Endothelial cell of umbilical vein (primary cell): ENCODE results near the gene DUSP2.

Experiments
- CTCF ChIP-seq, 2 donors: IDR thresholded peaks; 1 replicate in 1 of 2; 2 replicates in 1 of 2; pipeline ENCODE4 v1.5.1; 2011; ENCODE audit warnings: low read length in 2 of 2, mild to moderate bottlenecking in 2 of 2, moderate library complexity in 2 of 2, control low read depth in 1 of 2, inconsistent platforms in 1 of 2, low read depth in 1 of 2; ENCODE audit not compliant: insufficient read depth in 1 of 2; ENCODE audit errors: extremely low read depth in 1 of 2
- EZH2 ChIP-seq: IDR thresholded peaks from 2 replicates; pipeline ENCODE4 v1.6.1; 2012; ENCODE audit warnings: borderline replicate concordance, low read depth, mild to moderate bottlenecking, moderate library complexity, low read length, inconsistent platforms; ENCODE audit not compliant: severe bottlenecking
- GATA2 ChIP-seq: IDR thresholded peaks from 2 replicates; pipeline ENCODE4 v1.7.0; 2011; ENCODE audit warnings: low read depth, mild to moderate bottlenecking, moderate library complexity, mixed read lengths, low read length; ENCODE audit not compliant: insufficient read length, insufficient read depth
- JUN ChIP-seq: IDR thresholded peaks from 2 replicates; pipeline ENCODE4 v1.6.1; 2011; ENCODE audit warnings: borderline replicate concordance, low read depth; ENCODE audit not compliant: insufficient read length, insufficient read depth
- MAX ChIP-seq: IDR thresholded peaks from 2 replicates; pipeline ENCODE4 v1.6.1; 2011; ENCODE audit not compliant: insufficient read depth, insufficient read length
- POLR2A ChIP-seq: IDR thresholded peaks from 2 replicates; pipeline ENCODE4 v1.6.1; 2012; ENCODE audit warnings: low read depth, mild to moderate bottlenecking, control low read depth, low read length
- POLR2AphosphoS5 ChIP-seq: IDR thresholded peaks from 2 replicates; pipeline ENCODE4 v1.6.1; 2012; ENCODE audit warnings: low read depth, mild to moderate bottlenecking, control low read depth, low read length, moderate library complexity; ENCODE audit not compliant: insufficient read depth

DNA sequence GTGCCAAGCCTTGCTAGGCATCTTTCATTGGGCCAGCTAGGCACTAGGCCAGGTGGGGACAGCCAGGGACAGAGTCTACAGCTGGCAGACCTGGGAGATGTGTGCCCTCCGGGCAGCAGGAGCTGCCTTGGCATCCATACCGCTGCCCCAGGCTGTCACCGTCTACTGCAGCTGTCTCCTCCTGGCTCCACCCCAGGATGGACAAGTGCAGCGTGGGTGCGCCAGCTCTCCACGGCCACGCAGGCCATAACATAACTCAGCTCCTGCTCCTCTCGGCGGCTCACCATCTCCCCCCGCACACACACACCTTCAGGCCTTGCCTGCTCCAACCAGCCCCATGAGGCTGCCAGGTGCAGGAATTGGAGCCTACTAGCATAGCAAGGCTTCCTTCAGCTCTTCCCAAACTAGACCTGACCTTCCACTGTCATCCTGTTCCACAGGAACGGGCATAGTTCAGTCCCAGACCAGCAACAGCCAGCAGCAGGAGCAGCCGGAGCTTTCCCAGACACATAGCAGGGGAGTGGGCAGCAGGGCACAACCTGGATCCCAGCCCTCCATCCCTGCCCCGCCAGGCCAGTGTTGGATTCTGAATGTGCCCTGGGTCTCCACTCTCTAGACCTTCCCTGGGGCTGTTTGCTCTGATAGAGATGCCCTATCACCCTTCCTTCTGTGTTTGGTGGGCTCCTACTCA lies 26.4 kb downstream of the DUSP2 start:
- TF ChIP-seq CTCF (IDR thresholded peaks at IDR 0.05; ENCODE audit: extremely low read depth in 1 of 2, insufficient read depth in 1 of 2, low read depth in 1 of 2, low read length in 2 of 2) (no peak), POLR2A (no peak), JUN (no peak), MAX (no peak), POLR2AphosphoS5 (no peak), EZH2 (no peak), GATA2 (no peak)
